HCT116 (cell line): Measurements from ENCODE around the gene TRAT1.

Experiments used
- EZH2 ChIP-seq: fragments of 200-600 bp; sonication (generic); IDR thresholded peaks from 2 replicates; pipeline ENCODE4 v1.6.1; 2017; ENCODE audit warnings: antibody characterized with exemption, mixed run types
- EZH2phosphoT487 ChIP-seq: fragments of 200-600 bp; IDR thresholded peaks from 2 replicates; pipeline ENCODE4 v1.6.1; 2018; ENCODE audit warnings: antibody characterized with exemption, borderline replicate concordance
- POLR2A ChIP-seq: IDR thresholded peaks from 2 replicates; pipeline ENCODE4 v1.7.0; 2011; ENCODE audit warnings: borderline replicate concordance; ENCODE audit not compliant: insufficient read depth, insufficient read length; ENCODE audit errors: extremely low read depth
- POLR2AphosphoS5 ChIP-seq: IDR thresholded peaks from 2 replicates; pipeline ENCODE4 v1.6.1; 2011; ENCODE audit warnings: mild to moderate bottlenecking, low read depth, low read length, moderate library complexity
- ZFX ChIP-seq: fragments of 450-650 bp; IDR thresholded peaks from 2 replicates; pipeline ENCODE4 v1.6.1; 2017
- ZNF274 ChIP-seq: fragments of 200-500 bp; sonication (Bioruptor generic); IDR thresholded peaks from 2 replicates; pipeline ENCODE4 v1.6.1; 2014; ENCODE audit warnings: mild to moderate bottlenecking, low read depth, low read length, inconsistent platforms
- TF ChIP-seq, protein P1 (sequence below), 3 experiments: fragments of 200-600 bp in 1 of 3; sonication (generic) in 1 of 3; IDR thresholded peaks in 2 of 3; conservative IDR thresholded peaks in 1 of 3; 2 replicates each; pipeline ENCODE4 v1.5.1; 2012 to 2017; ENCODE audit warnings: low read depth in 2 of 3, low read length in 2 of 3, antibody characterized with exemption in 1 of 3, borderline replicate concordance in 1 of 3, control low read depth in 1 of 3, mild to moderate bottlenecking in 1 of 3, mixed read lengths in 1 of 3, mixed run types in 1 of 3, moderate library complexity in 1 of 3; ENCODE audit not compliant: insufficient read depth in 1 of 3
- TF ChIP-seq, protein P2 (sequence below): IDR thresholded peaks from 2 replicates; pipeline ENCODE4 v1.6.1; 2012

DNA sequence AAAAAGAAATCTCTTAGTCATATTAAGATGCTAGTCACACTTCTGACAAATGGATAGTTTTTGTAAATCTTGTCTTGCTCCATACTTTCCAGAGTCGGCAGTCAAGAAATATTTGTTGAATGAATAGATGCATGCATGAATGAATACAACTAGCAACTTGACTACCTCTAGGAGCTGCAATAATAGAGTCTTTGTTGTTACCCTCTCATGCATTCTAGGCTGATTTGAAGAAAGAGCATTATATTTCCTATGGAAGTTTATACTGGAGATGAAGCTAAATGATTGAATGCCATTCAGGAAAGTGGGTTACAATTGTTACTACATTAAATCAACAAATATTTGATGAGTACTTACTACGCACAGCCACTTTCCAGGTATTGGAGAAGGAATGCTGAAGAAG is 18.1 kb upstream of the TRAT1 start:
- no peak for TF ChIP-seq POLR2A
- no peak for TF ChIP-seq EZH2phosphoT487
- TF ChIP-seq ZNF274, result no peak
- TF ChIP-seq, protein P1, sequence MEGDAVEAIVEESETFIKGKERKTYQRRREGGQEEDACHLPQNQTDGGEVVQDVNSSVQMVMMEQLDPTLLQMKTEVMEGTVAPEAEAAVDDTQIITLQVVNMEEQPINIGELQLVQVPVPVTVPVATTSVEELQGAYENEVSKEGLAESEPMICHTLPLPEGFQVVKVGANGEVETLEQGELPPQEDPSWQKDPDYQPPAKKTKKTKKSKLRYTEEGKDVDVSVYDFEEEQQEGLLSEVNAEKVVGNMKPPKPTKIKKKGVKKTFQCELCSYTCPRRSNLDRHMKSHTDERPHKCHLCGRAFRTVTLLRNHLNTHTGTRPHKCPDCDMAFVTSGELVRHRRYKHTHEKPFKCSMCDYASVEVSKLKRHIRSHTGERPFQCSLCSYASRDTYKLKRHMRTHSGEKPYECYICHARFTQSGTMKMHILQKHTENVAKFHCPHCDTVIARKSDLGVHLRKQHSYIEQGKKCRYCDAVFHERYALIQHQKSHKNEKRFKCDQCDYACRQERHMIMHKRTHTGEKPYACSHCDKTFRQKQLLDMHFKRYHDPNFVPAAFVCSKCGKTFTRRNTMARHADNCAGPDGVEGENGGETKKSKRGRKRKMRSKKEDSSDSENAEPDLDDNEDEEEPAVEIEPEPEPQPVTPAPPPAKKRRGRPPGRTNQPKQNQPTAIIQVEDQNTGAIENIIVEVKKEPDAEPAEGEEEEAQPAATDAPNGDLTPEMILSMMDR (IDR thresholded peaks at IDR 0.05 in 2 of 3, conservative IDR thresholded peaks at IDR 0.05 in 1 of 3; ENCODE audit: borderline replicate concordance in 1 of 3, insufficient read depth in 1 of 3, low read depth in 2 of 3, low read length in 2 of 3), result no peak
- TF ChIP-seq ZFX, result no peak
- TF ChIP-seq POLR2AphosphoS5, result no peak
- TF ChIP-seq, protein P2, sequence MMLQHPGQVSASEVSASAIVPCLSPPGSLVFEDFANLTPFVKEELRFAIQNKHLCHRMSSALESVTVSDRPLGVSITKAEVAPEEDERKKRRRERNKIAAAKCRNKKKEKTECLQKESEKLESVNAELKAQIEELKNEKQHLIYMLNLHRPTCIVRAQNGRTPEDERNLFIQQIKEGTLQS, result no peak
- no peak for TF ChIP-seq EZH2
